Neuronal stem cell (in vitro differentiated cells): ENCODE data around the gene EIF4G3.
"Not testable (repeated sequence)": the region's sequence is repeated elsewhere in the genome, so short reads cannot be mapped to it uniquely, and the experiment has no call there.

Source experiments
- DNase-seq: peaks from one replicate; pipeline ENCODE4 v3.0.0-alpha.2; 2013; ENCODE audit warnings: low spot score
- H2AFZ ChIP-seq: one replicate; pipeline ENCODE4 v1.6.1; 2013; ENCODE audit warnings: mild to moderate bottlenecking, low read length, inconsistent platforms
- H2AK5ac ChIP-seq: 2 replicates; pipeline ENCODE4 v1.6.1; 2013; ENCODE audit warnings: low read depth, mild to moderate bottlenecking, inconsistent platforms, low read length, moderate library complexity, mixed read lengths
- H2BK120ac ChIP-seq: 2 replicates; pipeline ENCODE4 v1.6.1; 2013; ENCODE audit warnings: low read depth, mild to moderate bottlenecking, inconsistent platforms, low read length, moderate library complexity, mixed read lengths
- H2BK12ac ChIP-seq: one replicate; pipeline ENCODE4 v1.6.1; 2013; ENCODE audit warnings: low read length, inconsistent platforms
- H2BK15ac ChIP-seq: 2 replicates; pipeline ENCODE4 v1.6.1; 2013; ENCODE audit warnings: mild to moderate bottlenecking, low read length, inconsistent platforms, mixed read lengths
- H2BK5ac ChIP-seq: one replicate; pipeline ENCODE4 v1.6.1; 2013; ENCODE audit warnings: inconsistent platforms, mild to moderate bottlenecking, low read length, moderate library complexity
- H3K14ac ChIP-seq: one replicate; pipeline ENCODE4 v1.6.1; 2013; ENCODE audit warnings: low read length, inconsistent platforms
- H3K18ac ChIP-seq: 2 replicates; pipeline ENCODE4 v1.6.1; 2013; ENCODE audit warnings: low read length, inconsistent platforms
- H3K23ac ChIP-seq: 2 replicates; pipeline ENCODE4 v1.6.1; 2013; ENCODE audit warnings: low read depth, mild to moderate bottlenecking, mixed read lengths, low read length, inconsistent platforms; ENCODE audit not compliant: poor library complexity
- H3K27ac ChIP-seq: replicated peaks from 3 replicates; pipeline ENCODE4 v1.5.1; 2013; ENCODE audit warnings: low read length, inconsistent platforms
- H3K27me3 ChIP-seq, 3 experiments: 2 replicates each; pipeline ENCODE4 v1.6.1; 2013; ENCODE audit warnings: low read length in 3 of 3, mild to moderate bottlenecking in 2 of 3, inconsistent platforms in 1 of 3, low read depth in 1 of 3, mixed read lengths in 1 of 3, moderate library complexity in 1 of 3; ENCODE audit not compliant: control insufficient read depth in 3 of 3, insufficient read depth in 3 of 3
- H3K36me3 ChIP-seq, 2 donors: replicated peaks in 1 of 2; 2 replicates each; pipeline ENCODE4 v1.6.1; 2013; ENCODE audit warnings: low read length in 2 of 2; ENCODE audit not compliant: control insufficient read depth in 2 of 2, insufficient read depth in 2 of 2
- H3K4ac ChIP-seq: 2 replicates; pipeline ENCODE4 v1.6.1; 2013; ENCODE audit warnings: inconsistent platforms, mild to moderate bottlenecking, low read length, moderate library complexity
- H3K4me1 ChIP-seq, 2 donors: 1 replicate in 1 of 2; 2 replicates in 1 of 2; pipeline ENCODE4 v1.6.1; 2013; ENCODE audit warnings: low read length in 2 of 2, low read depth in 1 of 2; ENCODE audit not compliant: control insufficient read depth in 2 of 2, insufficient read depth in 1 of 2
- H3K4me2 ChIP-seq: one replicate; pipeline ENCODE4 v1.6.1; 2013; ENCODE audit warnings: mild to moderate bottlenecking, low read length, inconsistent platforms; ENCODE audit not compliant: insufficient read depth, poor library complexity, severe bottlenecking
- H3K4me3 ChIP-seq, 2 donors: 2 replicates each; pipeline ENCODE4 v1.5.1; 2013; ENCODE audit warnings: low read length in 2 of 2, mild to moderate bottlenecking in 2 of 2, inconsistent platforms in 1 of 2, moderate library complexity in 1 of 2
- H3K79me1 ChIP-seq: one replicate; pipeline ENCODE4 v1.6.1; 2013; ENCODE audit warnings: low read depth, mild to moderate bottlenecking, inconsistent platforms, low read length, moderate library complexity
- H3K9ac ChIP-seq: one replicate; pipeline ENCODE4 v1.6.1; 2013; ENCODE audit warnings: mild to moderate bottlenecking, low read depth, low read length, inconsistent platforms; ENCODE audit not compliant: poor library complexity
- H3K9me3 ChIP-seq, 2 donors: replicated peaks in 1 of 2; 2 replicates each; pipeline versions ENCODE3 to v1.6.1; 2013; ENCODE audit warnings: low read length in 2 of 2, mild to moderate bottlenecking in 2 of 2, inconsistent platforms in 1 of 2, low read depth in 1 of 2, mixed read lengths in 1 of 2, moderate library complexity in 1 of 2; ENCODE audit not compliant: control insufficient read depth in 2 of 2, insufficient read depth in 1 of 2
- H4K8ac ChIP-seq: one replicate; pipeline ENCODE4 v1.6.1; 2013; ENCODE audit warnings: low read depth, mild to moderate bottlenecking, inconsistent platforms, low read length, moderate library complexity
- H4K91ac ChIP-seq: one replicate; pipeline ENCODE4 v1.6.1; 2013; ENCODE audit warnings: low read length, low read depth, mild to moderate bottlenecking, inconsistent platforms; ENCODE audit not compliant: poor library complexity
- WGBS, 2 donors: extraction: QIAGEN DNeasy Blood & Tissue Kit; methylation state at CpG; one replicate each; pipeline ENCODE4 v1.1.7; 2013; ENCODE audit warnings: missing lambda C conversion rate in 2 of 2, mixed read lengths in 1 of 2; ENCODE audit not compliant: insufficient read length in 2 of 2, insufficient replicate concordance in 1 of 2; ENCODE audit errors: extremely low coverage in 2 of 2; 5-methylcytosine and 5-hydroxymethylcytosine counted together

Gene EIF4G3

DNA sequence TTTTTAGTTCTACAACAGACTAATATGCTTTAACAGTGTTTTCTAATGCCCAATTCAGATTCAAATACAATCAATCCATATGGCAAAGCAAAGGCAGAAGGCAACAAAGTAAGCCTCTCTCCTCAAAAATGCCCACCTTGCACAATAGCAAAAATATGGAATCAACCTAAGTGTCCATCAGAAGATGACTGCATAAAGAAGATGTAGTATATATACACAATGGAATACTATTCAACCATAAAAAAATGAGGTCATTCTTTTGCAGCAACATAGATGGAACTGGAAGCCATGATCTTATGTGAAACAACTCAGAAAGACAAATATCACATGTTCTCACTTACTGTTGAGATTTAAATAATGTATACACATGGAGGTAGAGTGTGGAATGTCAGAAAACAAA is 80.7 kb downstream of the EIF4G3 start:
- no peak overlapping the region for H2AFZ ChIP-seq
- H2BK5ac ChIP-seq = no peak overlapping the region
- no peak overlapping the region for H3K9ac ChIP-seq

GRCh38 chr1:21094282-21094681 is 82.4 kb downstream of the EIF4G3 start:
- H2BK15ac ChIP-seq, H3K4me2 ChIP-seq, H3K4ac ChIP-seq, H3K4me1 ChIP-seq, H2BK5ac ChIP-seq, H3K4me3 ChIP-seq, H3K9me3 ChIP-seq, H3K27ac ChIP-seq, H3K14ac ChIP-seq, H3K23ac ChIP-seq, H2AFZ ChIP-seq, H3K18ac ChIP-seq, H4K8ac ChIP-seq, H2BK120ac ChIP-seq, DNase-seq, H2AK5ac ChIP-seq, H4K91ac ChIP-seq, H3K79me1 ChIP-seq, H3K27me3 ChIP-seq, H3K9ac ChIP-seq, H2BK12ac ChIP-seq: not testable (repeated sequence)
- WGBS, 2 donors = no CpG with 5 or more reads among the region's 9 CpGs
- H3K36me3 ChIP-seq = peaks cover 0 to 26% of the 10 kb centered on the region in 2 donors

More for the DNA sequence above, 80.7 kb downstream of the EIF4G3 start:
- Histone ChIP-seq H3K79me1 (no peaks in the 10 kb centered on the region), H3K4me3 (no peak overlapping the region), H3K4ac (no peak overlapping the region), H3K27me3 (no peaks in the 10 kb centered on the region), H2BK15ac (no peak overlapping the region), H3K23ac (no peak overlapping the region), H3K14ac (no peak overlapping the region), H3K36me3 (peaks cover 3 to 40% of the 10 kb centered on the region in 2 donors), H2AK5ac (no peak overlapping the region), H4K8ac (no peak overlapping the region), H3K4me2 (no peak overlapping the region), H3K4me1 (no peaks in the 10 kb centered on the region), H3K18ac (no peak overlapping the region), H4K91ac (no peak overlapping the region), H3K27ac (no peak overlapping the region), H3K9me3 (peaks cover 0 to 10% of the 10 kb centered on the region in 2 donors), H2BK120ac (no peak overlapping the region), H2BK12ac (no peak overlapping the region)
- no peak for DNase-seq

DNA sequence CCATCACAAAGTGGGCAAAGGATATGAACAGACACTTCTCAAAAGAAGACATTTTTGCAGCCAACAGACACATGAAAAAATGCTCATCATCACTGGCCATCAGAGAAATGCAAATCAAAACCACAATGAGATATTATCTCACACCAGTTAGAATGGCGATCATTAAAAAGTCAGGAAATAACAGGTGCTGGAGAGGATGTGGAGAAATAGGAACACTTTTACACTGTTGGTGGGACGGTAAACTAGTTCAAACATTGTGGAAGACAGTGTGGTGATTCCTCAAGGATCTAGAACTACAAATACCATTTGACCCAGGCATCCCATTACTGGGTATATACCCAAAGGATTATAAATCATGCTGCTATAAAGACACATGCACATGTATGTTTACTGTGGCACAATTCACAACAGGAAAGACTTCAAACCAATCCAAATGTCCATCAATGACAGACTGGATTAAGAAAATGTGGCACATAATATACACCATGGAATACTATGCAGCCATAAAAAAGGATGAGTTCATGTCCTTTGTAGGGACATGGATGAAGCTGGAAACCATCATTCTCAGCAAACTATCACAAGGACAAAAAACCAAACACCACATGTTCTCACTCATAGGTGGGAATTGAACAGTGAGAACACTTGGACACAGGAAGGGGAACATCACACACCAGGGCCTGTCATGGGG is 83.3 kb downstream of the EIF4G3 start:
- not testable (repeated sequence) for DNase-seq, H4K8ac ChIP-seq, H3K9me3 ChIP-seq, H3K14ac ChIP-seq, H3K18ac ChIP-seq, H2BK5ac ChIP-seq, H2AK5ac ChIP-seq, H3K9ac ChIP-seq, H2BK15ac ChIP-seq, H3K79me1 ChIP-seq, H3K4me2 ChIP-seq, H3K23ac ChIP-seq, H2AFZ ChIP-seq, H3K4me1 ChIP-seq, H2BK120ac ChIP-seq, H3K27ac ChIP-seq, H3K4ac ChIP-seq, H2BK12ac ChIP-seq, H3K27me3 ChIP-seq, H3K4me3 ChIP-seq, H4K91ac ChIP-seq
- WGBS, 2 donors = no CpG with 5 or more reads among the region's 2 CpGs
- H3K36me3 ChIP-seq = peaks cover 0 to 24% of the 10 kb centered on the region in 2 donors

DNA sequence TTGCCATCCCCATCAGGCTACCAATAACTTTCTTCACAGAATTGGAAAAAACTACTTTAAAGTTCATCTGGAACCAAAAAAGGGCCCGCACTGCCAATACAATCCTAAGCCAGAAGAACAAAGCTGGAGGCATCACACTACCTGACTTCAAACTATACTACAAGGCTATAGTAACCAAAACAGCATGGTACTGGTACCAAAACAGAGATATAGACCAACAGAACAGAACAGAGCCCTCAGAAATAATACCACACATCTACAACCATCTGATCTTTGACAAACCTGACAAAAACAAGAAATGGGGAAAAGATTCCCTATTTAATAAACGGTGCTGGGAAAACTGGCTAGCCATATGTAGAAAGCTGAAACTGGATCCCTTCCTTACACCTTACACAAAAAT is 84.2 kb downstream of the EIF4G3 start:
- H3K27ac ChIP-seq, H3K4ac ChIP-seq, H4K91ac ChIP-seq, H3K9ac ChIP-seq, H3K23ac ChIP-seq, H2AK5ac ChIP-seq, H3K4me2 ChIP-seq, H4K8ac ChIP-seq, DNase-seq, H2AFZ ChIP-seq, H2BK15ac ChIP-seq, H3K4me3 ChIP-seq, H2BK12ac ChIP-seq, H3K27me3 ChIP-seq, H3K4me1 ChIP-seq, H2BK5ac ChIP-seq, H3K18ac ChIP-seq, H3K9me3 ChIP-seq, H2BK120ac ChIP-seq, H3K14ac ChIP-seq, H3K79me1 ChIP-seq: not testable (repeated sequence)
- peaks cover 2 to 26% of the 10 kb centered on the region in 2 donors for H3K36me3 ChIP-seq
- WGBS, 2 donors = no CpG with 5 or more reads among the region's 2 CpGs
